GM23338 (cell line): Measurements from ENCODE around the gene RNF213. TPM values are rescaled to one million over a fixed set of nuclear protein-coding genes. Genes with fewer than 3 reads are reported as not detected.

ENCODE experiments used
- ATAC-seq: fragments of 200-7000 bp; cut with Tn5 transposase; 3 replicates; pipeline ENCODE4 v1.9.1; 2020
- DNase-seq: peaks from one replicate; pipeline ENCODE4 v3.0.0-alpha.2; 2015; ENCODE audit warnings: low spot score
- H2AFZ ChIP-seq: fragments of 200-600 bp; sonication (generic); 2 replicates; pipeline ENCODE4 v1.8.0; 2016; ENCODE audit warnings: antibody characterized with exemption, mild to moderate bottlenecking, moderate library complexity
- H3F3A ChIP-seq: fragments of 200-600 bp; sonication (generic); replicated peaks from 2 replicates; pipeline ENCODE4 v1.8.0; 2017; ENCODE audit warnings: antibody characterized with exemption, mixed run types, low read depth
- H3K27ac ChIP-seq: fragments of 200-600 bp; sonication (generic); 2 replicates; pipeline ENCODE4 v1.6.1; 2016; ENCODE audit warnings: low read depth
- H3K27me3 ChIP-seq: fragments of 200-600 bp; sonication (generic); 2 replicates; pipeline ENCODE4 v1.8.0; 2016; ENCODE audit warnings: mild to moderate bottlenecking, mixed run types, moderate library complexity; ENCODE audit not compliant: insufficient read depth
- H3K36me3 ChIP-seq: fragments of 200-600 bp; sonication (generic); 2 replicates; pipeline ENCODE4 v1.8.0; 2016; ENCODE audit warnings: mild to moderate bottlenecking; ENCODE audit not compliant: insufficient read depth
- H3K4me1 ChIP-seq: fragments of 200-600 bp; sonication (generic); 2 replicates; pipeline ENCODE4 v1.8.0; 2016; ENCODE audit warnings: mild to moderate bottlenecking, moderate library complexity; ENCODE audit not compliant: insufficient read depth
- H3K4me2 ChIP-seq: fragments of 200-600 bp; sonication (generic); 2 replicates; pipeline ENCODE4 v1.7.1; 2017; ENCODE audit warnings: mixed run types
- H3K4me3 ChIP-seq: fragments of 200-600 bp; sonication (generic); 2 replicates; pipeline ENCODE4 v1.6.1; 2016; ENCODE audit warnings: mixed run types
- H3K79me2 ChIP-seq: fragments of 200-600 bp; sonication (generic); replicated peaks from 2 replicates; pipeline ENCODE4 v1.8.0; 2017; ENCODE audit warnings: mild to moderate bottlenecking; ENCODE audit not compliant: insufficient read depth
- H3K9me2 ChIP-seq: fragments of 200-600 bp; sonication (generic); 2 replicates; pipeline ENCODE4 v1.8.0; 2017; ENCODE audit not compliant: insufficient read depth
- H4K20me1 ChIP-seq: fragments of 200-600 bp; sonication (generic); replicated peaks from 2 replicates; pipeline ENCODE4 v1.8.0; 2017; ENCODE audit warnings: mild to moderate bottlenecking; ENCODE audit not compliant: insufficient read depth
- H3K27ac Mint-ChIP-seq: 2 replicates; pipeline ENCODE4 v1.8.0; 2020; ENCODE audit warnings: inconsistent platforms, mild to moderate bottlenecking, moderate library complexity, mixed read lengths
- H3K27me3 Mint-ChIP-seq: 3 replicates; pipeline ENCODE4 v1.8.0; 2022; ENCODE audit warnings: low read depth, mild to moderate bottlenecking, moderate library complexity, mixed read lengths, inconsistent platforms; ENCODE audit not compliant: insufficient read depth, poor library complexity
- H3K36me3 Mint-ChIP-seq: 3 replicates; pipeline ENCODE4 v1.8.0; 2021; ENCODE audit warnings: low read depth, mild to moderate bottlenecking, inconsistent platforms, moderate library complexity, mixed read lengths
- H3K4me1 Mint-ChIP-seq: 3 replicates; pipeline ENCODE4 v1.8.0; 2020; ENCODE audit warnings: mild to moderate bottlenecking, inconsistent platforms, mixed read lengths
- H3K4me3 Mint-ChIP-seq: 3 replicates; pipeline ENCODE4 v1.8.0; 2021; ENCODE audit warnings: moderate library complexity, mild to moderate bottlenecking, inconsistent platforms, mixed read lengths
- H3K9me3 Mint-ChIP-seq: 3 replicates; pipeline ENCODE4 v1.8.0; 2020; ENCODE audit warnings: moderate library complexity, mild to moderate bottlenecking, inconsistent platforms, mixed read lengths
- CREB1 ChIP-seq: fragments of 250-450 bp; sonication (Bioruptor Pico); IDR thresholded peaks from 2 replicates; pipeline ENCODE4 v1.5.0; 2020; ENCODE audit warnings: low read depth, mild to moderate bottlenecking, moderate library complexity
- EZH2 ChIP-seq: fragments of 200-600 bp; sonication (generic); IDR thresholded peaks from one replicate; pipeline ENCODE4 v1.8.0; 2017; ENCODE audit warnings: antibody characterized with exemption, mild to moderate bottlenecking, low read depth; ENCODE audit not compliant: unreplicated experiment
- EZH2phosphoT487 ChIP-seq: fragments of 200-600 bp; sonication (generic); IDR thresholded peaks from one replicate; pipeline ENCODE4 v1.8.1; 2018; ENCODE audit warnings: antibody characterized with exemption; ENCODE audit not compliant: unreplicated experiment
- JUNB ChIP-seq: IDR thresholded peaks from one replicate; pipeline ENCODE4 v1.6.1; 2016; ENCODE audit warnings: antibody characterized with exemption; ENCODE audit not compliant: unreplicated experiment
- NANOG ChIP-seq: IDR thresholded peaks from 2 replicates; pipeline ENCODE4 v1.6.1; 2016; ENCODE audit warnings: antibody characterized with exemption, borderline replicate concordance
- STAT1 ChIP-seq: IDR thresholded peaks from one replicate; pipeline ENCODE4 v1.6.1; 2016; ENCODE audit warnings: antibody characterized with exemption; ENCODE audit not compliant: unreplicated experiment
- ZNF114 ChIP-seq: fragments of 250-450 bp; sonication (Bioruptor Pico); IDR thresholded peaks from 2 replicates; pipeline ENCODE4 v1.5.0; 2020; ENCODE audit warnings: mild to moderate bottlenecking, moderate library complexity
- ZNF331 ChIP-seq: fragments of 250-450 bp; sonication (Bioruptor Pico); IDR thresholded peaks from 2 replicates; pipeline ENCODE4 v1.5.0; 2020; ENCODE audit warnings: low read depth, mild to moderate bottlenecking, moderate library complexity
- ZNF462 ChIP-seq: fragments of 250-450 bp; sonication (Bioruptor Pico); IDR thresholded peaks from 2 replicates; pipeline ENCODE4 v1.5.0; 2020; ENCODE audit warnings: mild to moderate bottlenecking, moderate library complexity
- polyA plus RNA-seq: library from polyadenylated mRNA; unstranded; fragments of >200 nt; fragmentation: Nextera tagmentation; extraction: Ambion mirVana; gene quantifications from 2 replicates; pipeline ENCODE4 v1.2.1, GENCODE V29; 2016
- total RNA-seq: library from RNA; depleted of rRNA; stranded (reverse); fragments of >200 nt; shearing (Covaris generic); gene quantifications from 2 replicates; pipeline ENCODE4 v1.2.3, GENCODE V29; 2014
- TF ChIP-seq, protein P1 (sequence below): IDR thresholded peaks from 2 replicates; pipeline ENCODE4 v1.6.1; 2016; ENCODE audit warnings: antibody characterized with exemption
- TF ChIP-seq, protein P2 (sequence below), 2 experiments: fragments of 200-600 bp in 1 of 2; sonication (generic) in 1 of 2; conservative IDR thresholded peaks; 2 replicates each; pipeline versions ENCODE4 v1.5.1 to v1.6.1; 2016 to 2017; ENCODE audit warnings: antibody characterized with exemption in 2 of 2, low read depth in 2 of 2, mild to moderate bottlenecking in 2 of 2, moderate library complexity in 1 of 2

The RNF213 gene
- total and polyA plus RNA-seq, 2 experiments from 2014 or later: 21.2 to 67.2 TPM

DNA sequence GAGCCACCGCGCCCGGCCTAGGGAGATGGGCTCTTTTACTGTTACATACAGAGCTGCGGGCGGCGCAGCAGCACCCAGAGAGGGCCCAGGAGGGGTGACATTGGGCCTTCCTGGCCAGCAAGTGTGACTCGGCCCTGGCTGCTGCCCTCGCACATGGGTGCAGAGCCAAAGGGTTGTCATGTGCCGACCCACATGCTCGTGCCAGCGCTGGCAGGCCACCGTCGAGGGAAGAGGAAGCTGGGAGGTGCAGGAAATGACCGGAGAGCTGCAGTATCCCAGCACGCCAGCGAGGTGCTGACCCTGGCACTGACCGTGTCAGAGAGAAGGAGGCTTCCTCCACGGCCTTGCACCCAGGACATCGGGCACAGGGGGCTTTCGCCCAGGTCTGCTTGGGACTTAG lies 162.3 kb downstream of the RNF213 start:
- peaks cover 4% of the 10 kb centered on the region for H3K4me1 Mint-ChIP-seq
- Histone ChIP-seq H3F3A (no peaks in the 10 kb centered on the region), H3K27ac (no peak overlapping the region), H3K4me2 (no peak overlapping the region), H3K9me2 (no peaks in the 10 kb centered on the region), H3K36me3 (no peaks in the 10 kb centered on the region), H3K4me1 (no peaks in the 10 kb centered on the region), H3K4me3 (no peak overlapping the region), H3K79me2 (no peaks in the 10 kb centered on the region), H2AFZ (no peak overlapping the region), H3K27me3 (no peaks in the 10 kb centered on the region), H4K20me1 (no peaks in the 10 kb centered on the region)
- H3K36me3 Mint-ChIP-seq: no peaks in the 10 kb centered on the region; the same call in 2 of the 3 replicates
- H3K27me3 Mint-ChIP-seq: peaks cover 12% of the 10 kb centered on the region
- H3K4me3 Mint-ChIP-seq: no peak overlapping the region
- DNase-seq (no peak), ATAC-seq (no peak)
- TF ChIP-seq ZNF331 (CRISPR knock-in tag): no peak
- no peak for TF ChIP-seq EZH2
- TF ChIP-seq, protein P1, sequence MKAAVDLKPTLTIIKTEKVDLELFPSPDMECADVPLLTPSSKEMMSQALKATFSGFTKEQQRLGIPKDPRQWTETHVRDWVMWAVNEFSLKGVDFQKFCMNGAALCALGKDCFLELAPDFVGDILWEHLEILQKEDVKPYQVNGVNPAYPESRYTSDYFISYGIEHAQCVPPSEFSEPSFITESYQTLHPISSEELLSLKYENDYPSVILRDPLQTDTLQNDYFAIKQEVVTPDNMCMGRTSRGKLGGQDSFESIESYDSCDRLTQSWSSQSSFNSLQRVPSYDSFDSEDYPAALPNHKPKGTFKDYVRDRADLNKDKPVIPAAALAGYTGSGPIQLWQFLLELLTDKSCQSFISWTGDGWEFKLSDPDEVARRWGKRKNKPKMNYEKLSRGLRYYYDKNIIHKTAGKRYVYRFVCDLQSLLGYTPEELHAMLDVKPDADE: no peak
- TF ChIP-seq ZNF114 (CRISPR knock-in tag): no peak
- TF ChIP-seq EZH2phosphoT487: no peak
- no peak for TF ChIP-seq NANOG
- TF ChIP-seq, protein P2, sequence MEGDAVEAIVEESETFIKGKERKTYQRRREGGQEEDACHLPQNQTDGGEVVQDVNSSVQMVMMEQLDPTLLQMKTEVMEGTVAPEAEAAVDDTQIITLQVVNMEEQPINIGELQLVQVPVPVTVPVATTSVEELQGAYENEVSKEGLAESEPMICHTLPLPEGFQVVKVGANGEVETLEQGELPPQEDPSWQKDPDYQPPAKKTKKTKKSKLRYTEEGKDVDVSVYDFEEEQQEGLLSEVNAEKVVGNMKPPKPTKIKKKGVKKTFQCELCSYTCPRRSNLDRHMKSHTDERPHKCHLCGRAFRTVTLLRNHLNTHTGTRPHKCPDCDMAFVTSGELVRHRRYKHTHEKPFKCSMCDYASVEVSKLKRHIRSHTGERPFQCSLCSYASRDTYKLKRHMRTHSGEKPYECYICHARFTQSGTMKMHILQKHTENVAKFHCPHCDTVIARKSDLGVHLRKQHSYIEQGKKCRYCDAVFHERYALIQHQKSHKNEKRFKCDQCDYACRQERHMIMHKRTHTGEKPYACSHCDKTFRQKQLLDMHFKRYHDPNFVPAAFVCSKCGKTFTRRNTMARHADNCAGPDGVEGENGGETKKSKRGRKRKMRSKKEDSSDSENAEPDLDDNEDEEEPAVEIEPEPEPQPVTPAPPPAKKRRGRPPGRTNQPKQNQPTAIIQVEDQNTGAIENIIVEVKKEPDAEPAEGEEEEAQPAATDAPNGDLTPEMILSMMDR (conservative IDR thresholded peaks at IDR 0.05; ENCODE audit: low read depth in 2 of 2): no peak
- no peak for TF ChIP-seq CREB1 (CRISPR knock-in tag)
- no peak for TF ChIP-seq JUNB
- no peak overlapping the region for H3K27ac Mint-ChIP-seq
- no peaks in the 10 kb centered on the region for H3K9me3 Mint-ChIP-seq

DNA sequence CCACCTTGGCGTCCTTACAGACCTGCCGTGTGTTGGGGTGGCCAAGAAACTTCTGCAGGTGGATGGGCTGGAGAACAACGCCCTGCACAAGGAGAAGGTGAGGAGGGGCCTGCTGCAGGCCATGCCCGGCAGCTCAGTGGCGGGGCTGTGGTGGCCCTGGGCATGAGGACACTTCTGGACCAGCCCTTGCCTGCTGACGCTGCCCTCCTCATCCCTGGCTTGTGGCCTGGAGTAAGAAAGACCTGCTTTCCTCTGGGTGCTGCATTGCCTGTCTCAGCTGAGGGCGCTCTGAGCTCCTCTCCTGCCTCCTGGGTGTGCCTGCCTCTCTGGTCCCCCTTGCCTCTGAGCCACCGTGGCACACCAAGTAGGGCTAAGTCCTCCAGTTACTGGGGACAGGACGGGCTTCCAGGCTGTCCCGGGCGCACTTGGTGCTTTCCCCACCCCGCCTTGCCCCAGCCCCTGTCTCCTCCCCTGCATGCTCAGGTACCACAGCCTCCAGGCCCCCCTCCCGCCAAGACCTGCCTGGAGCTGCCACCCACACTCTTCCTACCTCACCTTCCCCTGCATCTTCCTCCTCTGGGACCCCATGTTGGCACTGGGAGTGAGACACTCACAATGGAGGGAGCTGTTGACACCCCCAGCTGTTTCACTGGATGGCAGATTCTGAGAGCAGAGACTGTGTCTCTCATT lies 163.0 kb downstream of the RNF213 start:
- Histone ChIP-seq H3K36me3 (no peaks in the 10 kb centered on the region), H3K27ac (no peak overlapping the region), H2AFZ (no peak overlapping the region), H3K4me1 (no peaks in the 10 kb centered on the region), H3K4me3 (no peak overlapping the region), H4K20me1 (no peaks in the 10 kb centered on the region), H3K27me3 (no peaks in the 10 kb centered on the region), H3K9me2 (no peaks in the 10 kb centered on the region), H3K79me2 (no peaks in the 10 kb centered on the region), H3K4me2 (no peak overlapping the region), H3F3A (no peaks in the 10 kb centered on the region)
- H3K27ac Mint-ChIP-seq: no peak overlapping the region
- peaks cover 4% of the 10 kb centered on the region; the same call in 2 of the 3 replicates for H3K4me1 Mint-ChIP-seq
- no peak overlapping the region for H3K4me3 Mint-ChIP-seq
- DNase-seq (no peak), ATAC-seq (no peak)
- no peaks in the 10 kb centered on the region for H3K9me3 Mint-ChIP-seq
- H3K27me3 Mint-ChIP-seq: peaks cover 11% of the 10 kb centered on the region
- H3K36me3 Mint-ChIP-seq: no peaks in the 10 kb centered on the region; the same call in 2 of the 3 replicates
- no peak for TF ChIP-seq STAT1
- TF ChIP-seq ZNF462: no peak
- no peak for TF ChIP-seq EZH2
